Smooth muscle cell (in vitro differentiated cells): Measurements from ENCODE around the gene NCOR1. TPM values are rescaled to one million over a fixed set of nuclear protein-coding genes. Genes with fewer than 3 reads are reported as not detected.
"Not testable (repeated sequence)": the region's sequence is repeated elsewhere in the genome, so short reads cannot be mapped to it uniquely, and the experiment has no call there.

ENCODE experiments used
- DNase-seq: peaks from one replicate; lab custom pipeline; 2025; ENCODE audit not compliant: unreplicated experiment; lab: John Stamatoyannopoulos, UW
- H2AFZ ChIP-seq: fragments of 200-600 bp; sonication (generic); 2 replicates; pipeline ENCODE4 v1.6.0; 2016; ENCODE audit warnings: antibody characterized with exemption, low read depth, mild to moderate bottlenecking
- H3F3A ChIP-seq: fragments of 200-600 bp; sonication (generic); 2 replicates; pipeline ENCODE4 v1.6.0; 2017; ENCODE audit warnings: antibody characterized with exemption, low read depth
- H3K27ac ChIP-seq: fragments of 200-600 bp; sonication (generic); 2 replicates; pipeline ENCODE4 v1.5.1; 2016; ENCODE audit warnings: low read depth, mild to moderate bottlenecking
- H3K27me3 ChIP-seq: fragments of 200-600 bp; sonication (generic); 2 replicates; pipeline ENCODE4 v1.6.1; 2016; ENCODE audit warnings: low read depth, mild to moderate bottlenecking
- H3K36me3 ChIP-seq: fragments of 200-600 bp; sonication (generic); 2 replicates; pipeline ENCODE4 v1.5.1; 2016; ENCODE audit warnings: low read depth
- H3K4me1 ChIP-seq: fragments of 200-600 bp; sonication (generic); 2 replicates; pipeline ENCODE4 v1.5.1; 2016; ENCODE audit warnings: low read depth
- H3K4me2 ChIP-seq: fragments of 200-600 bp; sonication (generic); 2 replicates; pipeline ENCODE4 v1.6.0; 2016; ENCODE audit warnings: mild to moderate bottlenecking
- H3K4me3 ChIP-seq: fragments of 200-600 bp; sonication (generic); 2 replicates; pipeline ENCODE4 v1.5.1; 2016; ENCODE audit warnings: mild to moderate bottlenecking
- H3K79me2 ChIP-seq: fragments of 200-600 bp; sonication (generic); 2 replicates; pipeline ENCODE4 v1.6.0; 2016; ENCODE audit warnings: low read depth, mild to moderate bottlenecking
- H3K9ac ChIP-seq: fragments of 200-600 bp; sonication (generic); 2 replicates; pipeline ENCODE4 v1.6.0; 2016; ENCODE audit warnings: low read depth
- H3K9me3 ChIP-seq: fragments of 200-600 bp; sonication (generic); replicated peaks from 2 replicates; pipeline ENCODE4 v1.5.1; 2016; ENCODE audit warnings: low read depth
- H4K20me1 ChIP-seq: fragments of 200-600 bp; sonication (generic); 2 replicates; pipeline ENCODE4 v1.6.0; 2016; ENCODE audit warnings: low read depth
- CTCF ChIP-seq: fragments of 200-600 bp; sonication (generic); IDR thresholded peaks from 2 replicates; pipeline ENCODE4 v1.5.1; 2017; ENCODE audit warnings: borderline replicate concordance, mild to moderate bottlenecking, antibody characterized with exemption; ENCODE audit not compliant: insufficient read depth, poor library complexity, severe bottlenecking
- WGBS: methylation state at CpG from one replicate; pipeline ENCODE4 v1.1.7; 2016; ENCODE audit warnings: low lambda C conversion rate; 5-methylcytosine and 5-hydroxymethylcytosine counted together
- polyA plus RNA-seq: library from polyadenylated mRNA; unstranded; fragments of >200 nt; fragmentation: Nextera tagmentation; extraction: Ambion mirVana; gene quantifications from 2 replicates; pipeline ENCODE4 v1.2.1, GENCODE V29; 2016
- total RNA-seq: library from RNA; depleted of rRNA; stranded (reverse); fragments of >200 nt; gene quantifications from 2 replicates; pipeline ENCODE4 v1.2.3, GENCODE V29; 2014

The NCOR1 gene
- total and polyA plus RNA-seq, 2 experiments from 2014 or later = 79.1 to 119 TPM

GRCh38 chr17:16122697-16123434 is 92.5 kb downstream of the NCOR1 start:
- 93% methylated on average over 8 of the region's 8 CpGs for WGBS
- H3K79me2 ChIP-seq = peaks cover 3% of the 10 kb centered on the region
- no peak for DNase-seq

GRCh38 chr17:16121915-16122314 is 93.4 kb downstream of the NCOR1 start:
- Histone ChIP-seq H2AFZ (no peak overlapping the region), H3K9ac (no peak overlapping the region), H3F3A (no peaks in the 10 kb centered on the region), H3K79me2 (peaks cover 3% of the 10 kb centered on the region), H3K4me3 (no peak overlapping the region), H3K4me2 (no peak overlapping the region), H3K27me3 (no peaks in the 10 kb centered on the region), H4K20me1 (no peaks in the 10 kb centered on the region), H3K9me3 (no peaks in the 10 kb centered on the region), H3K36me3 (peaks cover 39% of the 10 kb centered on the region), H3K4me1 (no peaks in the 10 kb centered on the region), H3K27ac (no peak overlapping the region)
- whole genome bisulfite sequencing = 72% methylated on average over 2 of the region's 2 CpGs
- DNase-seq = no peak
- no peak for TF ChIP-seq CTCF

More at GRCh38 chr17:16122697-16123434, 92.5 kb downstream of the NCOR1 start:
- Histone ChIP-seq H3F3A (no peaks in the 10 kb centered on the region), H3K27me3 (no peaks in the 10 kb centered on the region), H4K20me1 (no peaks in the 10 kb centered on the region), H3K9me3 (no peaks in the 10 kb centered on the region), H2AFZ (no peak overlapping the region), H3K4me3 (no peak overlapping the region), H3K27ac (no peak overlapping the region), H3K9ac (no peak overlapping the region), H3K4me2 (no peak overlapping the region), H3K36me3 (peaks cover 29% of the 10 kb centered on the region), H3K4me1 (no peaks in the 10 kb centered on the region)
- TF ChIP-seq CTCF = no peak

GRCh38 chr17:16120937-16121336 is 94.4 kb downstream of the NCOR1 start:
- Histone ChIP-seq H2AFZ (no peak overlapping the region), H3K79me2 (peaks cover 3% of the 10 kb centered on the region), H3K4me2 (no peak overlapping the region), H3K4me3 (no peak overlapping the region), H3K27ac (no peak overlapping the region), H3K27me3 (no peaks in the 10 kb centered on the region), H3K4me1 (no peaks in the 10 kb centered on the region), H3F3A (no peaks in the 10 kb centered on the region), H3K36me3 (peaks cover 49% of the 10 kb centered on the region), H3K9me3 (no peaks in the 10 kb centered on the region), H4K20me1 (no peaks in the 10 kb centered on the region), H3K9ac (no peak overlapping the region)
- WGBS = 97% methylated on average over 11 of the region's 11 CpGs
- DNase-seq = no peak
- TF ChIP-seq CTCF = no peak

GRCh38 chr17:16117149-16117548 is 98.2 kb downstream of the NCOR1 start:
- no peak overlapping the region for H2AFZ ChIP-seq
- DNase-seq = no peak
- H3K4me3 ChIP-seq = no peak overlapping the region
- H3K4me2 ChIP-seq = no peak overlapping the region
- no peaks in the 10 kb centered on the region for H3K27me3 ChIP-seq
- H3K9ac ChIP-seq = no peak overlapping the region
- no peak for TF ChIP-seq CTCF
- H3F3A ChIP-seq = no peaks in the 10 kb centered on the region
- H3K36me3 ChIP-seq = peaks cover 63% of the 10 kb centered on the region
- H4K20me1 ChIP-seq = no peaks in the 10 kb centered on the region
- no peaks in the 10 kb centered on the region for H3K4me1 ChIP-seq
- WGBS = 95% methylated on average over 2 of the region's 2 CpGs
- H3K9me3 ChIP-seq = no peaks in the 10 kb centered on the region
- H3K79me2 ChIP-seq = peaks cover 3% of the 10 kb centered on the region
- H3K27ac ChIP-seq = no peak overlapping the region

- not testable (repeated sequence) for H3K4me1 ChIP-seq, H3K79me2 ChIP-seq, H3K4me2 ChIP-seq, H3K9me3 ChIP-seq, H2AFZ ChIP-seq, H3F3A ChIP-seq, H3K9ac ChIP-seq, H3K27ac ChIP-seq, H3K27me3 ChIP-seq, H4K20me1 ChIP-seq, H3K4me3 ChIP-seq, DNase-seq
- WGBS = 100% methylated on average over 3 of the region's 3 CpGs
- H3K36me3 ChIP-seq = peaks cover 53% of the 10 kb centered on the region
Observed at GRCh38 chr17:16115077-16115698, 100.1 kb downstream of the NCOR1 start.
